HepG2 (cell line): ENCODE data around the gene GPSM1. TPM values are rescaled to one million over a fixed set of nuclear protein-coding genes. Genes with fewer than 3 reads are reported as not detected.

Experiments used
- FOXO4 ChIP-seq: sonication (generic); formaldehyde crosslinking; conservative IDR thresholded peaks from 2 replicates; pipeline ENCODE4 v1.8.1; 2023; ENCODE audit warnings: missing genetic modification reagents
- KLF6 ChIP-seq: IDR thresholded peaks from 2 replicates; pipeline ENCODE4 v1.8.0; 2016; ENCODE audit warnings: missing biosample characterization, missing genetic modification reagents
- LCORL ChIP-seq, 2 experiments: fragments of 450-650 bp in 1 of 2; sonication (generic) in 1 of 2; formaldehyde crosslinking in 1 of 2; IDR thresholded peaks; 2 replicates each; pipeline versions ENCODE4 v1.5.0 to v1.6.1; 2017 to 2020; ENCODE audit warnings: antibody characterized with exemption in 1 of 2, missing genetic modification reagents in 1 of 2
- MLXIP ChIP-seq: sonication (generic); formaldehyde crosslinking; IDR thresholded peaks from 2 replicates; pipeline ENCODE4 v1.9.0; 2021; ENCODE audit warnings: missing genetic modification reagents, borderline replicate concordance
- ONECUT2 ChIP-seq: sonication (generic); formaldehyde crosslinking; IDR thresholded peaks from 2 replicates; pipeline ENCODE4 v1.4.0; 2020; ENCODE audit warnings: missing genetic modification reagents
- PBX3 ChIP-seq: sonication (generic); formaldehyde crosslinking; IDR thresholded peaks from 2 replicates; pipeline ENCODE4 v1.8.1; 2023; ENCODE audit warnings: missing genetic modification reagents, inconsistent platforms, borderline replicate concordance
- PPARG ChIP-seq: conservative IDR thresholded peaks from 2 replicates; pipeline ENCODE4 v1.6.1; 2016; ENCODE audit warnings: missing biosample characterization, missing genetic modification reagents
- TAF15 ChIP-seq: fragments of 200-400 bp; formaldehyde crosslinking; IDR thresholded peaks from one replicate; pipeline ENCODE4 v1.6.1; 2018; ENCODE audit warnings: mild to moderate bottlenecking, low read depth, low read length; ENCODE audit not compliant: poor library complexity, severe bottlenecking
- THAP11 ChIP-seq: IDR thresholded peaks from 2 replicates; pipeline ENCODE4 v1.6.1; 2016; ENCODE audit warnings: missing biosample characterization, missing genetic modification reagents
- THRA ChIP-seq: sonication (generic); formaldehyde crosslinking; IDR thresholded peaks from 2 replicates; pipeline ENCODE4 v1.4.0; 2020; ENCODE audit warnings: missing genetic modification reagents, borderline replicate concordance
- THYN1 ChIP-seq: sonication (generic); formaldehyde crosslinking; IDR thresholded peaks from 2 replicates; pipeline ENCODE4 v1.8.1; 2023; ENCODE audit warnings: low read depth, mild to moderate bottlenecking, moderate library complexity, missing genetic modification reagents, borderline replicate concordance
- ZBTB39 ChIP-seq: sonication (generic); formaldehyde crosslinking; IDR thresholded peaks from 2 replicates; pipeline ENCODE4 v1.5.0; 2020; ENCODE audit warnings: missing genetic modification reagents
- ZEB1 ChIP-seq: IDR thresholded peaks from 2 replicates; pipeline ENCODE4 v1.6.1; 2012; ENCODE audit warnings: mild to moderate bottlenecking, low read depth, inconsistent platforms; ENCODE audit not compliant: insufficient replicate concordance
- ZMAT3 ChIP-seq: sonication (generic); formaldehyde crosslinking; conservative IDR thresholded peaks from 2 replicates; pipeline ENCODE4 v1.7.0; 2021; ENCODE audit warnings: missing genetic modification reagents
- ZSCAN9 ChIP-seq: IDR thresholded peaks from 2 replicates; pipeline ENCODE4 v1.6.1; 2016; ENCODE audit warnings: borderline replicate concordance
- polyA plus RNA-seq, 8 experiments: library from polyadenylated mRNA; depleted of rRNA in 3 of 8; stranded (reverse) in 7 of 8; unstranded in 1 of 8; fragments of >200 nt; fragmentation: Illumina TruSeq in 4 of 8; extraction: Trizol in 4 of 8; gene quantifications; 2 replicates each; pipeline versions ENCODE4 v1.2.1 to v1.2.3, GENCODE V29; 2011 to 2016; ENCODE audit warnings: low read depth in 4 of 8, missing spikeins in 1 of 8, mixed read lengths in 1 of 8; ENCODE audit not compliant: insufficient read depth in 1 of 8
- total RNA-seq, 5 experiments: library from RNA; depleted of rRNA; stranded (reverse); fragments of >200 nt; fragmentation: Illumina TruSeq; extraction: Trizol; gene quantifications; 2 replicates each; pipeline ENCODE4 v1.2.3, GENCODE V29; 2016; ENCODE audit warnings: low read depth in 1 of 5

GPSM1 gene
- total and polyA plus RNA-seq, 2 of the 13 experiments (the other 11 are each of a cell fraction or from before 2014, with no cell fraction given), result 1.0 to 2.4 TPM

GRCh38 chr9:136400038-136400834 lies 72.9 kb downstream of the GPSM1 start, which contains the start of gene SNAPC4 (continued):
- TF ChIP-seq ZEB1 (peak; percentile 50), ZSCAN9 (no peak), PBX3 (CRISPR knock-in tag) (no peak), TAF15 (peak; percentile 77), THYN1 (CRISPR knock-in tag) (no peak), ZBTB39 (CRISPR knock-in tag) (0 out of 2 replicates have a peak, but pooled peaks have one; percentile 52), FOXO4 (CRISPR knock-in tag) (0 out of 2 replicates have a peak, but pooled peaks have one; percentile 75), LCORL (IDR thresholded peaks at IDR 0.05) (no peak), LCORL (CRISPR knock-in tag; IDR thresholded peaks at IDR 0.05) (peak; percentile 39; the same call in 1 of the 2 replicates), THRA (CRISPR knock-in tag) (no peak), MLXIP (CRISPR knock-in tag) (no peak), KLF6 (peak; percentile 52; the same call in 1 of the 2 replicates), PPARG (peak; percentile 42; the same call in 1 of the 2 replicates), THAP11 (CRISPR knock-in tag) (peak; percentile 92), ZMAT3 (CRISPR knock-in tag) (0 out of 2 replicates have a peak, but pooled peaks have one; percentile 60), ONECUT2 (CRISPR knock-in tag) (no peak)
